Activated CD8-positive, alpha-beta memory T cell treated with anti-CD3 and anti-CD28 coated beads, Interleukin-2, amount 50 U/mL, for 1 hour (primary cell): ENCODE measurements around the gene TLL2.

Experiments
- DNase-seq: peaks from one replicate; pipeline ENCODE4 v3.0.0-alpha.2; 2020; ENCODE audit errors: extremely low read depth

Gene TLL2

DNA sequence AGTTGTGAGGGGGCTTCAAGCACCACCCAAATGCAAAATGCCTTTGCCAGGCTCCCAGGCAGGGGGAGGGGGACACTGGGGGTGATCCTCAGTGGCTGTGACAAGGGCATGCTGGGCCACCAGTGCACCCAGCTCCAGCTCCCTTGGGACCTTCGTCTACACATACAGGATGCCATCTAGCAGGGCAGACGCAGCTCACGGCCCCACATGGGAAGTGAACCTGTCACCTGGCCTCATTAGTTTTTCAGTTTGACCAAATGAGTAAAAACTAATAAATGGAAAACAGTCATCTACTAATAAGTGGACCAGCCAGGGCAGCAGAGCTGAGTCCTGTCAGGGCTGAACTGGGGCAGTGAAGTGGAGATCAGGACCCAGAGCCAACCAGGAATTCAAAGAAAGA lies 50.2 kb downstream of the TLL2 start:
- no peak for DNase-seq

DNA sequence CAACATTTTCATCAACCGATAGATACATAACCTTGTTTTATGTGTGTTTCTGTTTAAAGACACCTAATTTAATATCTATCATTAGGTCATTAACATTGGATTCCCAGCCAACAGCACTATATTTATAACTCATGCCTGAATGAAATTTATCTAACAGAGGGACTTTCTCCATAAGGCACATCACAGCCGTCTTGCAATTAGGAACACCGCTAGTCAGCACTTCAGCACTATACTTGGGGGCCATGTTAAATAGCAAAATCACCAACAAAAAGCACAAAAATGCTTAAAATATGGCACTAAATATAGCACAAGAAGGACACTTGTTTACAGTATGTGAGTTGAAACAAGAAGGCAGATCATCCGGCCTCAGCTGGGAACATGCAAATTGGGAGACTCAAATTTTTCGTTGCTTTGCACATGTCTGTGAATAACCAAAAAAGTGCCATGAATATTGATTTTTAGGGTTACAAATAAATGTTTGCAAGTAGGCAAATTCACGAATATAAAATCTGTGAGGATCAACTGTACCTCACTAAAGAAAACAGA lies 51.0 kb downstream of the TLL2 start:
- no peak for DNase-seq

DNA sequence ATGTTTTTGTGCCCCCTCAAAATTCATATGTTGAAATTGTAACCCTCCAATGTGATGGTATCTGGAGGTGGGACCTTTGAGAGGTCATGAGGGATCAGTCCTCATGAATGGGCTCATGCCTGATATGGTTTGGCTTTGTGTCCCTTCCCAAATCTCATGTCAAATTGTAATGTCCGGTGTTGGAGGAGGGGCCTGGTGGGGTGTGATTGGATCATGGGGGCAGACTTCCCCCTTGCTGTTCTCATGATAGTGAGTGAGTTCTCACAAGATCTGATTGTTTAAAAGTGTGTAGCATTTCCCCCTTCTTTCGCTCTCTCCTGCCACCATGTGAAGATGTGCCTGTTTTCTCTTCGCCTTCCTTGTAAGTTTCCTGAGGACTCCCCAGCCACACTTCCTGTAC lies 53.4 kb downstream of the TLL2 start:
- DNase-seq, result no peak

DNA sequence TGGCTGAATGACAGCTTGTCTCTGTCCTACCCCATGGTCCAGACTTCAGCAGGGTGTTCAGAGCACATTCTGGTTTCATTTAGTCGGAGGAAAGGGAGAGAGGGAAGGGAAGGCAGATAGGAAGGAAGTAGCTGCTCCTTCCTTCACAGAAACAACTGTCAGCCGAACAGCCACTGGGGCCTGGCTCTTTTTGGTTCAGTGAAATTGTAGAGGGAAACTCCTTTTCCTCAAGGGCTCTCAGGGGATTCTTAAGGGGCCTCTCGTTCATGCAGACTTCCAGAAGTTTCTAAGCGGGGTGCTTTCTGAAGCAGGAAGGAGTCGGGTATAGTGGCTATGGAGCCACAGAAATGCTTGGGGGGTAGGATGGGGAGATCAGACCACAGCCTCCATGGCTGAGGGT lies 56.4 kb downstream of the TLL2 start:
- DNase-seq, result no peak

DNA sequence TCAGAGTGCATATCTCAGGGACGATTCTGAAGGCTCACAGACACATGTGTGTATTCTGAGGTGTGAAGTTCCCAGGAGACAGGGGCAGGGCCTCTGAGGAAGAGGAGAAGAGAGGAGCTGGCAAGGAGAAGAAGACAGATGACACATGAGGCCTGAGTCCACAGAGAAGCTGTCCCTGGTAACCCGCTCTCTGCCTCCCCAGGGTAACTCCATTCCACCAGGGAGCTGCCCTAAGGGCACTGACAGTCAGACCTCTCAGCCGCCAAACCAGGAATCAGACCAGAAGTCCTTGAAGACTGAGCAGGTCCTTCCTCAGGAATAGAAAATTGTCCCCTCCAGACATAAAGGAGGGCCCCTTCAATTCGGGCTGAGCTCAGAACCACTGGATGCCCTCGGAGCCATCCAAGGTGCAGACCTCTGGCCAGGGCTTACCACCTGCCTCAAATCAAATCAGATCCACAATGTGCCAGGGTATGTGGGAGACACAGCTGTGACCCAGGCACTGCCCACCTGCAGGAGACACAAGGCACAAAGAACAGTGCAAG lies 57.4 kb downstream of the TLL2 start:
- DNase-seq, result no peak

DNA sequence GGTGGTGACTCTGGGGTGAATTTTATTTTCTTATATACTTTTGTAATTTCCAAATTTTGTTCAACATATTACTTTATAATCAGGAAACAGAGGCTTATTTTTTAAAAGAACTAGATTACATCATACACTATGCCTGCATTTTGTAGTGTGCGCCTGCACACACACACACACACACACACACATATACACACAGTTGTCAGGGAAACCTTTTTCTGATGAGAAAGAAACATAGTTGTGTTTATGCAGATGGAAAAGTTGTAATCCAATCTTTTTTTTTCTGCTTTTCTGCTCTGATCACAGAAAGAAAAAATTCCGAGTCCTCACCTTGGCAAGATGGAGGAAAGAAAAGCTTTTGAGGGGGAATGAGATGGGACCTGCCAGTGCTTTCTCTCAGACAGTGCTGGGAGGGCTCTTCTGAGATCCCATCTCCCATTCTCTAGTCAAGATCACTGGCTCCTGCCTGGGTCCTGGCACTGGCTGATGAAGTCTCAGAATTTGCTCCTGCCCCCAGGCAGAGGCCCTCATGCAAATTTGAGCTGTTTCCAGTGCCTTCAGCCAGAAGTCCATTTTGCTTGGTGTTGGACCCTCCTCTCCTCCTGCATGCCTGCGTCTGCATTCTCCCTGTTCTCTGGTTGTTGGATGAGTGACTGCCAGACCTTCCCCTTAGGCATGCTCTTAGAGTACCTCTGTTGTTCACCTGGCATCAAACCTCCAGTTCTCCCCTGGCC lies 59.7 kb downstream of the TLL2 start:
- DNase-seq, result no peak

DNA sequence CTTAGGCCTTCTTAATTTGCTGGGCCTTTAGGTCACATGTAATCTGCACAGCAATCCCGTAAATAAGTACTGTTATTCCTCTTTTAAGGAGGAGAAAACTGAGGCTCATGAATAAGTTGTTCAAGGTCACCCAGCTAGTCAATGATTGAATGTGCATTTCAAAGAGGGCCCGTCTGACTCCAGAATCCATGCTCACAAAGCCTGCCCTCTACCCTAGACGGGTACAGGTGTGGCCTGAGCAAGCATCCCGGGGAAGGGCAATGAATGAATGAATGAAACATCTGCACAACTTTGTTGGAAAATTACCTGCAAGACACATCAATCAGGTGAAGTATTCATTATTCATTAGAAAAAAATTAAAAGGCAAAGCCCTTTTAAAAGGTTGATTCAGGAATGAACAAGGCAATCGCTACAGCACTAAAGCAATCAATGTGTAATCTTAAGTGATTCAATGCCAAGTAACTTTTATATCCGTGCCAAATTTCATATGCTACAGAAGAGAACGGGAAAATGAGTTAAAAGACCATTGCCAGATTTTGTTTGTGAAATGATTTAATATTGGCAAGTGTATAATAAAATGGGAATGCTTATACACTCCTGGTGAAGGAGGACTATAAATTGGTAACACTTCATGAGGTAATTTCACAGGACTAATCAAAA lies 61.1 kb downstream of the TLL2 start:
- no peak for DNase-seq

DNA sequence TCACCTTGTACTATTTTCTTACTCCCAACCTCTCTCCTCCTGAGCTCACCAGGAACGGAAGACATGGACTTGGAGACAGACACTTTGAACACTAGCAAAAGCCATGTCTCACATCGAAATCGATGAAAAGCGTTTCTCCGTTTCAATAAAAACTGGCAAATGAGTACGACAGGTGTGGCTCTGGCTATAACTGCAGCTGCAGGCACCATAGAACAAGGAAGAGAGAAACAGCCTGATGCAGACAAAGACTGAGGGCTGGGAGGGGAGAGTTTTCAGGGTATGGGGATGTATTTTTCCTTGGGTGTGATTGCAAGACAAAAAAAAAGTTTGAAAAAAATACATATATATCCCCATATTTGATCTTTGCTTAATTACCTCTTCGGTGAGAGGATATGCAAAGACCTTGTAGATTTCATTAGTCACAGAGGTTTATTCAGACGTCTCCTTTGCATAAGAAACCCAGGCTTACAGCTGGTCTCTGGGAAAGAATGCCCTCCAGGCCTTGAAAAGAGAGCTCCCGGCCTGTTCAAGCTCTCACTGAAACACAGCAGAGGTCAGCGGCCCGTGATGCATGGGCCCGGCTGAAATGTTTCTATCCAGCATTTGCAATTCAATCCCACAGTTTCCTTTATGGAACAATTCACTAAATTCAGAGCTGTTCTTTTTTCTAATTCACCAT lies 63.1 kb downstream of the TLL2 start:
- no peak for DNase-seq

DNA sequence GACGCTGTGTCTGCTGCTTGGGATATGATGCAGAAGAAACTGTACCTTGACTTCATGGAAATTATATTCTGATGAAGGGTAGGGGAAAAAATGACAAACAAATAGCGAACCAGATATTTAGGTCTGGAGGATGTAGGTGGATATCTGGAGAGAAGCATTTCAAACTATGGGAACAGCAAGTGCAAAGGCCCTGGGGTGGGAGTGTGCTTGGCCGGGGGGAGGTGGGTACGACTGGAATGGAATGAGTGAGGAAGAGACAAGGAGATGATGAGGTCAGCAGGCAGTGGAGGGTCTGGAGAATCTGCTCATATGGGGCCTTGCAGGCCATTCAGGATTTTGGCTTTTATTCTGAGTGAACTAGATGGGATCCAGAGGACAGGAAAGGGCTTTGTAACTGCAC lies 65.2 kb downstream of the TLL2 start:
- DNase-seq, result no peak

DNA sequence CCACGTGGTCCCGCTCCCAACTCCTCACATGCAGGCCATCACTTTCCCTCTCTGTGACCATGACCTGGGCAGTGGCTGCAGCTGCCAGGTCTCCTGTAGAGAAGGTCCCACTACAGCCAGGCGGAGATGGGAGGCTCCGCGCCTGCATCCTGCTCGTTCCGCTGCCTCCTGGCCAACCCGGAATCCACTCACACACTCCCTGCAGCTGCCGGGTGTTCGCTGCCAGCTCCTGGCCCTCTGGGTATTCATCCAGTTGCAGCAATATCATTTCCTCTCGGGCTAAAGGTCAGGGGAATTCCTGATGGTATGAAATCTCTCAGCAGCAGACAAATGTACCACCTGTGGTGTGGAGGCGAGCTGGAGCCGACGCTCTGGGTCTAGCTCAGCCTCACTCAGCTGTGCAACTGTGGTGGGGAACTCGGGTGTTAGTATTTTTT lies 65.7 kb downstream of the TLL2 start:
- no peak for DNase-seq

DNA sequence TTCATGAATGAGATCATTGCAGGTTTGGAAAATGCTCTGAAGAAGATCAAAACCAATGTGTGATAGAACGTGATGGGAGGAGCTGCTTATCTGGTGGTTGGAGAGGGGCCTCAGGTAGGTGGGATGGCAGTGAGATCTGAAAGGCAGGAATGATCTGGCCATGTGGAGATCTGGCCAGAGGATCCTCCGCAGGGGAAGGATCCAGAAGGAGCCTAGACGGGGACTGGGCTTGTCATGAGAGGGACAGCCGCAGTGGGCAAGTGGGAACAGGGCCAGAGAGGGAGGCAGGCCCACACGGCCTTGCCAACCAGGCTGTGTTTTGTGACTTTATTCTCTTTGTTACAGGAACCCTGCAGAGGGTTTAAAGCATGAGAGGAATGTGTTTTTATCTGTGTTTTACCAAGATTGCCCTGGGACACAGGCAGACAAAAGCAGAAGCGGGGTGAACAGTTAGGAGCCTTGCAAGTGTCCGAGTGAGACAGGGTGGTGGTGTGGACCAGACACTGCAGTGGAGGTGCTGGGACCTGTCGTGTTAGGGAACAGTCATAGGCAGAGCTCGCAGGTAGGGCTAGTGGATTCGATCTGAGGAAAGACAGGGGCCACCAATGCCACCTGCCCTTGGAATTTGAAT lies 66.6 kb downstream of the TLL2 start:
- no peak for DNase-seq

DNA sequence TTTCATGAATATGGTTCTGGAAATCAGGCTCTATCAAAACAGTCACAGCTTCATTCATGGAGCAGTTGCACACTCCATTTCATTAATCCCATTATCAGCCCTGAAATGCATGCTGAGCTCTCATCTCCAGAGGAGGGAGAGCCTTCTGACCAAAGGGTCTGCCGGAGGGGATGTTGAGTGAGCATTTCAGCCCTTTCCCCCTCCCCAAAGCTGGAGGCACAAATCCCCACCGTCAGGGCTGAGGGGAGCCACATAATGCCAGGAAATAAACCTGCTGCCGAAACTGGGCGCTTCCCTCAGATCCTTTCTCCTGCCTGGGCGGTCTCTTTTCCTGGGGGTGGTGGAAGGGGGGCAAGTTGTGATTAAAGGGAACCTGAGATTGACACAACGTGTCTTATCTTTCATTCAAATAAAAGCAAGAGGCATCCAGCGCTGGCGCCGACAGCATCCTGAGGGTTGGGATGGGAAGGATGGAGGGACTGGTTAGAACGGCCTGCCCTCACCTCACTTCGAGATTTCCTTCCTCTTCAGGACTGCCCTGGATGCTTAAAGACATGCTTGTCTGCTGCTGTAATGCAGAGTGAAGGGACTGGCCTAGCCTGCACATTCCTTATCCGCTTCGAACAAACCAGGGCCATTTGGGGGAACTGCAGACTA lies 71.6 kb downstream of the TLL2 start:
- no peak for DNase-seq

DNA sequence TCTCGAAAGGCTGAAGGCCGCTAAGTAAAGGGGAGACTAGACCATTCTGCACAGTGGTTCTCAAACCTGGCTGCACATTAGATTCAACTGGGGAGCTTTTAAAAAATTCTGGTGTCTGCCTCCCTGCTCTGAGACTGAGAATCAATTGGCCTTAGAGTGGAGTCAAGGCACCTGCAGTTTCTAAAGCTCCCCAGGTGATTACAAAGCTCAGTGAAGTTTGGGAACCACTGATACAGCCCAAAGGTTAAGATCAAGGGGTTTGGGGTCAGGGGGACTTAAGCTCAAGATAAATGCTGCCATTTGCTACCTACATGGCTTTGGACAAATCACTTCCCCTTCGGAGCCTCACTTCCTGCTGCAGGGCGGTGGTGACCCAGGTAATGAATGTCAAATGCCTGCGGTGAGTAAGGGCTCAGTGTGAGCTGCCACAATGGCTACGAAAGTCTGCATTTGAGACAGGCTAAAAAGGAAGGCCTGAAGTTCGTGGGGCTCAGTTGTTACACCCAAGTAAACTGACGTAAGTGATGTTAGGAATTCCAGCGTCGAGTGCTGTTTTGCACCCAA lies 72.3 kb downstream of the TLL2 start:
- DNase-seq, result no peak

DNA sequence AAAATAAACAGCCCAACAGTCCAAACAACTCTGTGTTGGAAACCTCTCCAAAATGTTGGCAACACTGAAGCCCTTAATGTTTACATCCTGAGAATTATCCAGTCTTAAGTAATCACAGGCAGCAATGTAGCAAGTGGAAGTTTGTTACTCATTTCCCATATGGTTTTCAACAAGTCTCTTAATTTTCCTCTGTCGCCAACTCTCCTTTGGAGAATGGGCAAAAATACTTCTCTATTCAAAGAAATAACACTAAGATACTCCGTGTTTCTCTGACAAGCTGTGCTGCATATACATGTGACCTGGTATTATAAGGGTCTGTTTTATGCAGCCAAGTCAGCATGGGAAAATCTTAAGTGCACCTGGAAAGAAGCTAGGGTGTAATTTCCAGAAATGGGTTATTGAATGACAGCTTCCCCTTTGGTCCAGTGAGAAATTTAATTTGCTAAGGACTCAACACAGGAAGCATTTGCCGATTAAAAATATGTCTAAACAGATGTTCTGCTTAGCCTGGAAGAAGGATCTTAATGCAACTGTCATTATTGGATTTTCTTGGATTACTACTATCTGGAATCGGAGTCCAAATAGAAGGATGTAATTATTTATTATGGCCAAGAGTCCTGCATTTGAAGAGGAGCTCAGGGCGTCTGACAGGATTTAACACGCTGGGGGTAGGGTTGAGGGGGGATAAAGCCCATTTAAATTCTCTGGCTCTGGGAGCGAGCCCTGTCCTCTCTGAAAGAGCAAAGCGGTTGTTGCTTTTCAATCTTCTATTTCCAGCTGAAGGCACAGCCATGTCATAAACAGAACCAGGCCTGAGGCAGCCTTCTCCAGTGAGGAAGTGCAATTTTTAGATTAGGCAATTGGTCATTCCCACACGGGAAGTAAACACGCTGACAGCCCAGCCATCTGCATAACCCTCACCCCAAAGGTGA lies 73.1 kb downstream of the TLL2 start:
- no peak for DNase-seq

DNA sequence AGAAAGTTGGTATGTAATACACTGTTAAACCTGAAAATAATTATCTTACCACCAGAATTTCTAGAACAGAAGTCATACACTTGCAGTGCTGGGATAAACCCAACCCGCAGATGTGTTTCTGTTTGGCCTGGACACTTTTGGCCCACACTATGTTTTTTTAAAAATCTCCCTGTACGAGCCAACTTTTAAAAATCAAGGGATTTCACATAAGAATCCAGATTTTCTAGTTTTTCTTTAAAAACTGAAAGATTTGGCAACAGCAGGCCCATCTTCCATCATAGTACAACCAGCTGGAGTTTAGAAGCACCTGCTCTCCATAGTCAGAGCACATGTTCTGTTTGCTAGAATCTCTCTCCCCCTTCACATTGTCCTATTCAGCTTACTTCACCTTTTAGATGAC lies 74.0 kb downstream of the TLL2 start:
- no peak for DNase-seq

DNA sequence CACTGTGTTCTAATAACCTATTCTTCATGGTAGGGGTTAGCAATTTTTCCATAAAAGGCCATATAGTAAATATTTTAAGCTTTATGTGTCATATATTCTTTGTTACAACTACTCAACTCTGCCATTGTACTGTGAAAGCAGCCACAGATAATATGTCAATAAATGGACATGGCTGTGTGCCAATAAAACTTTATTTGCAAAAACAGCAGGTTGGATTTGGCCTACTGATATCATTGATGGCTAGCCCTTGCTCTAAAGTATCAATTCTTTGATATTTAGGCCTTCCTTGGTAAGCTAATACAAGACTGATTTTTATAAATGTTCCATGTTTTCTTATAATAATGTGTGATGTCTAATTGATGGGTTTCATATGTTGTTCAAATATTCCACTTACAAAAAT lies 77.7 kb downstream of the TLL2 start:
- DNase-seq, result no peak

DNA sequence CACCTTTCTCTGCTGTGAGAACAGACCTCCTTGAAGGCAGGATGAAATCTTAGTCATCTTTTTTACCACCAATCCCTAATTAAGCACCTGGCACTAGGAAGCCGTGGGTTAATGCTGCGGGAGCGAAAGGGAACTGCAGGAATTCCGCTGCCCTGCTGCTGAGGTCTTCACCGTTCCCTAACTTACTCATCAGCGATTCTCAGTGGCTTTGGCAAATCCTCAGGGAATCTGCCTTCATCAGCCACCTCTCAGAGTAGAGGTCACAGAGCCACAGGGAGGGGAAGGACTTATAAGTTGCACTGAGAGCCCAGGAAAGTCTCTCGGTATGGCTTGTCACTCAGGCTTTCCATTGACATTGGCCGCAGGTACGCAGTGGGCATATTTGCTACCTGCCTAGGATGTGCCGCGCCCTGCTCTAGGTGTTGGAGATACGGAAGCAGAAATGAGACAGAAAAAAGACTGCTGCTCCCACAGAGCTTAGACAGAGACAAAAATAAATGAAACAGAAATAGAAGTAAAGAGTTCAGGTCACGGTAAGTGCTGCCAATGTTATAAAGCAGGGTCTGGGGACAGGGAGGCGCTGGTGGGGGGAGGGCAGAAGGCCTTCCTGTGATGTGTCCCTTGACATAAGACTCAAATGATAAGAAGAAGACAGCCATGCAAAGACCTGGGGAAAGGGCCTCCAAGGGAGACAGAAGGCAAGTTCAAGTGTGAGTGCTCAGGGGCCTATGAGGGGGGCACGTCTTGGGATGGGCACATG lies 82.3 kb downstream of the TLL2 start:
- no peak for DNase-seq

DNA sequence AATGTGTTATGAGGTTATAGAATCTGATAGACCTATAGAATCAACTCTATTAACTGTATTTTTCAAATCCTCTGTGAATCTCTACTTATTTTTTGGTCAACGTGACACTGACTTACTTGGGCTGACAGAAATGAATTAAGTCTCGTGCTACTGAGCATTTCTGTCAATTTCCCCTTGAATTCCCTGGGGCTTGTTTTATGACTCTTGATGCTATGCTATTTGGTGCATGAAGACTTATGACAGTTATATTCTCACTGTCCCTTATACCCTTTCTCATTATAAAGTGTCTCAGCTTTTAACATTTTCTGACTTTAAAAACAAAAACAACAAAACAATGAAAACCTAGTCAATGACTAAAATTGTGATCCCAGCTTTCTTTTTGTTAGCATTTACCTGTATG lies 86.4 kb downstream of the TLL2 start:
- DNase-seq, result no peak

DNA sequence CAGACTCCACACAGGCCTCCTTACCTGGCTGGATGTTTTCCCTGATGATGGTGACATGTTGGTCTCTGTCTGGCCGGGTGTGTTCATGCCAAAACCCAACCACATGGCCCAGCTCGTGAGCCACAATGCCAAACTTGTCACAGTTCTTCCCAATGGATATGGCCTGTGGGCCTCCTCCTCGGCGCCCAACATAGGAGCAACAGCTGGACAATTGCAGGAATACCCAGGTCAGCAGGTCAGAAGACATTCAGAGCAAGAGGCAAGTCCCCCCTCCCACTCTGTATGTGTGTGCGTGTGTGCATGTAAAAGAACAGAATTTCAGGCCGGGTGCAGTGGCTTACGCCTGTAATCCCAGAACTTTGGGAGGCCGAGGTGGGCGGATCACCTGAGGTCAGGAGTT lies 91.2 kb downstream of the TLL2 start:
- no peak for DNase-seq
